Testis (tissue), 3 donors: ENCODE results near the gene TTLL10. TPM values are rescaled to one million over a fixed set of nuclear protein-coding genes. Genes with fewer than 3 reads are reported as not detected.
"Not testable (repeated sequence)": the region's sequence is repeated elsewhere in the genome, so short reads cannot be mapped to it uniquely, and the experiment has no call there.

ENCODE experiments used
- DNase-seq: peaks from one replicate; pipeline ENCODE4 v3.0.0-alpha.2; 2019
- H3K27ac ChIP-seq, 2 donors: fragments of 200-600 bp; sonication (generic); one replicate each; pipeline ENCODE4 v1.5.1; 2019
- H3K27me3 ChIP-seq: fragments of 200-600 bp; sonication (generic); one replicate; pipeline ENCODE4 v1.5.1; 2019
- H3K36me3 ChIP-seq: fragments of 200-600 bp; sonication (generic); one replicate; pipeline ENCODE4 v1.5.1; 2017; ENCODE audit warnings: low read depth; ENCODE audit errors: missing control alignments
- H3K4me1 ChIP-seq: fragments of 200-600 bp; sonication (generic); one replicate; pipeline ENCODE4 v1.5.1; 2019
- H3K4me3 ChIP-seq, 2 donors: fragments of 200-600 bp; sonication (generic); one replicate each; pipeline ENCODE4 v1.5.1; 2017 to 2019
- H3K9me3 ChIP-seq: fragments of 200-600 bp; sonication (generic); one replicate; pipeline ENCODE4 v1.5.1; 2017
- POLR2A ChIP-seq: fragments of 450-650 bp; IDR thresholded peaks from one replicate; pipeline ENCODE4 v1.6.1; 2017; ENCODE audit warnings: antibody characterized with exemption, mild to moderate bottlenecking, moderate library complexity
- WGBS, 2 donors: methylation state at CpG; one replicate each; pipeline ENCODE4 v1.1.5; 2018; 5-methylcytosine and 5-hydroxymethylcytosine counted together
- intact Hi-C: fragments of 100-400 bp; cut with DNase I; formaldehyde crosslinking; loops from one replicate; pipeline ENCODE4 v1.15.1; 2023; ENCODE audit warnings: low total_unique reads
- polyA plus RNA-seq: library from polyadenylated mRNA; stranded (reverse); fragments of 350-450 nt; fragmentation: Illumina TruSeq; extraction: RNeasy Lipid Tissue Mini Kit (QIAGEN cat#74804); gene quantifications from one replicate; pipeline ENCODE4 v1.2.3, GENCODE V29; 2014; ENCODE audit warnings: low read depth, low replicate concordance; ENCODE audit not compliant: insufficient read depth
- total RNA-seq, 2 donors: library from RNA; depleted of rRNA; stranded (reverse); fragments of >200 nt; gene quantifications; one replicate each; pipeline ENCODE4 v1.2.3, GENCODE V29; 2016
- TF ChIP-seq, protein P1 (sequence below), 3 experiments: fragments of 450-650 bp in 2 of 3; fragments of 200-600 bp in 1 of 3; sonication (generic) in 1 of 3; IDR thresholded peaks; one replicate each; pipeline ENCODE4 v1.5.1; 2016 to 2019; ENCODE audit warnings: antibody characterized with exemption in 3 of 3, mild to moderate bottlenecking in 2 of 3, moderate library complexity in 1 of 3

Gene TTLL10
- total and polyA plus RNA-seq, 3 donors from 2014 or later, result 20.4 to 58.0 (median 44.9) TPM

DNA sequence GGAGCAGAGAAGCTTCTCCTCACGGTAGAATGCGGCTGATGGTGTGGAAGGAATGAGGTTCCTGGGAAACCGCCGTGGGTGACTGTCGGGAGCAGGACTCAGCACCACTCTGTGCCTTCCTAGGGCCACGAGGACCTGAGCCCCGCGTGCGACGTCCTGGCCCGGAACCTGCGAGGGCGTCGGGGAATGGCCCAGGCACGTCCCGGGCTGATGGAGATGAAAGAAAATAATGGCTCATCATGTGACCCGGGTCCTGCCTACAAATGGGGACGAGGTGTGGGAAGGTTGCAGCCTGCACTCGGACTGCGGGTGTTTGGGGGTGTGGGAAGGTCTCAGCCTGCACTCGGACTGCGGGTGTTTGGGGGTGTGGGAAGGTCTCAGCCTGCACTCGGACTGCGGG lies 25.1 kb upstream of the TTLL10 start:
- intact Hi-C loops, result no loop called here
- no peak for TF ChIP-seq POLR2A
- TF ChIP-seq, protein P1, sequence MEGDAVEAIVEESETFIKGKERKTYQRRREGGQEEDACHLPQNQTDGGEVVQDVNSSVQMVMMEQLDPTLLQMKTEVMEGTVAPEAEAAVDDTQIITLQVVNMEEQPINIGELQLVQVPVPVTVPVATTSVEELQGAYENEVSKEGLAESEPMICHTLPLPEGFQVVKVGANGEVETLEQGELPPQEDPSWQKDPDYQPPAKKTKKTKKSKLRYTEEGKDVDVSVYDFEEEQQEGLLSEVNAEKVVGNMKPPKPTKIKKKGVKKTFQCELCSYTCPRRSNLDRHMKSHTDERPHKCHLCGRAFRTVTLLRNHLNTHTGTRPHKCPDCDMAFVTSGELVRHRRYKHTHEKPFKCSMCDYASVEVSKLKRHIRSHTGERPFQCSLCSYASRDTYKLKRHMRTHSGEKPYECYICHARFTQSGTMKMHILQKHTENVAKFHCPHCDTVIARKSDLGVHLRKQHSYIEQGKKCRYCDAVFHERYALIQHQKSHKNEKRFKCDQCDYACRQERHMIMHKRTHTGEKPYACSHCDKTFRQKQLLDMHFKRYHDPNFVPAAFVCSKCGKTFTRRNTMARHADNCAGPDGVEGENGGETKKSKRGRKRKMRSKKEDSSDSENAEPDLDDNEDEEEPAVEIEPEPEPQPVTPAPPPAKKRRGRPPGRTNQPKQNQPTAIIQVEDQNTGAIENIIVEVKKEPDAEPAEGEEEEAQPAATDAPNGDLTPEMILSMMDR (IDR thresholded peaks at IDR 0.05), result no peak
- 86 to 89% methylated on average over 20 to 24 of the region's 24 CpGs for WGBS, 2 donors
- H3K9me3 ChIP-seq, result no peaks in the 10 kb centered on the region
- no peak for DNase-seq
- H3K4me3 ChIP-seq, result no peak overlapping the region
- H3K27ac ChIP-seq, result no peak overlapping the region
- H3K36me3 ChIP-seq, result no peaks in the 10 kb centered on the region
- no peaks in the 10 kb centered on the region for H3K27me3 ChIP-seq
- no peaks in the 10 kb centered on the region for H3K4me1 ChIP-seq

DNA sequence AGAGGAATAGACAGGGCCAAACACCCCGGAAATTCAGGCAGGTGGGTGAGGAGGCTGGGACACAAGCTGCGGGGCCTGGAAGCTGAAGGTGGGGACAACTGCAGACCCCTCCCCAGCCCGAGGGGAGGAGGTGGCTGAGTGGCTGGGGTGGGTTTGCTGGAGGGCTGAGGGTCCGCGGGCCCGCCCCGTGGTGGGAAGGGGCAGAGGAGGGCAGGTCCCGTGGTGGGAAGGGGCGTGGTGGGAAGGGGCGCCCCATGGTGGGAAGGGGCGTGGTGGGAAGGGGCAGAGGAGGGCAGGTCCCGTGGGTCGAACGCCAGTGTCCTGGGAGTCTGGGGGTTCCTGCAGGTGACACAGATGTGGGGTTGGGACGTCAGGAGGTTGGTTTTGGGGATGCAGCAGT lies 24.3 kb upstream of the TTLL10 start:
- no peaks in the 10 kb centered on the region for H3K9me3 ChIP-seq
- no peaks in the 10 kb centered on the region for H3K4me1 ChIP-seq
- 87 to 93% methylated on average over 14 to 15 of the region's 15 CpGs for WGBS, 2 donors
- H3K36me3 ChIP-seq, result no peaks in the 10 kb centered on the region
- no peak for DNase-seq
- no peaks in the 10 kb centered on the region for H3K27me3 ChIP-seq
- no peak overlapping the region for H3K27ac ChIP-seq
- no peak overlapping the region for H3K4me3 ChIP-seq
- TF ChIP-seq, protein P1 (IDR thresholded peaks at IDR 0.05), result no peak
- TF ChIP-seq POLR2A, result no peak
- intact Hi-C loops, result no loop called here

GRCh38 chr1:1150100-1150499 lies 23.6 kb upstream of the TTLL10 start:
- H3K9me3 ChIP-seq, result no peaks in the 10 kb centered on the region
- H3K27me3 ChIP-seq, result no peaks in the 10 kb centered on the region
- WGBS, 2 donors, result 90% methylated on average over 6 of the region's 12 CpGs; no CpG with 5 or more reads in 1 of the 2 donors
- intact Hi-C loops, result no loop called here
- H3K27ac ChIP-seq, result no peak overlapping the region
- no peak overlapping the region for H3K4me3 ChIP-seq
- DNase-seq, result no peak
- no peaks in the 10 kb centered on the region for H3K36me3 ChIP-seq
- no peaks in the 10 kb centered on the region for H3K4me1 ChIP-seq
- TF ChIP-seq, protein P1 (IDR thresholded peaks at IDR 0.05), result no peak
- TF ChIP-seq POLR2A, result no peak

- no peak for TF ChIP-seq POLR2A
- TF ChIP-seq, protein P1 (IDR thresholded peaks at IDR 0.05), result no peak
- DNase-seq, result no peak
- Histone ChIP-seq H3K36me3 (no peaks in the 10 kb centered on the region), H3K9me3 (no peaks in the 10 kb centered on the region), H3K27ac (no peak overlapping the region), H3K27me3 (no peaks in the 10 kb centered on the region), H3K4me3 (no peak overlapping the region), H3K4me1 (no peaks in the 10 kb centered on the region)
- WGBS, 2 donors, result 93 to 95% methylated on average over 8 to 21 of the region's 21 CpGs
- intact Hi-C loops, result no loop called here
Observed at GRCh38 chr1:1151306-1151705, 22.4 kb upstream of the TTLL10 start.

- H3K9me3 ChIP-seq, H3K27me3 ChIP-seq, H3K4me1 ChIP-seq, H3K36me3 ChIP-seq, DNase-seq, H3K27ac ChIP-seq, H3K4me3 ChIP-seq, intact Hi-C loops: not testable (repeated sequence)
- WGBS, 2 donors, result 93 to 94% methylated on average over 13 of the region's 13 CpGs
Observed at GRCh38 chr1:1152431-1152830, 21.2 kb upstream of the TTLL10 start.

DNA sequence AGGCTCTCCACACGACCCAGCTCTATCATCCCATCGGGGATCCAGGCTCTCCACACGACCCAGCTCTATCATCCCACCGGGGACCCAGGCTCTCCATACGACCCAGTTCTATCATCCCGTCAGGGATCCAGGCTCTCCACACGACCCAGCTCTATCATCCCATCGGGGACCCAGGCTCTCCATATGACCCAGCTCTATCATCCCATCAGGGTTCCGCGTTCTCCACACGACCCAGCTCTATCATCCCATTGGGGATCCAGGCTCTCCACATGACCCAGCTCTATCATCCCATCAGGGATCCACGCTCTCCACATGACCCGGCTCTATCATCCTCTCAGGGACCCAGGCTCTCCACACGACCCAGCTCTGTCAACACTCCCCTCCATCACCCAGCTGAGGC lies 20.5 kb upstream of the TTLL10 start:
- intact Hi-C loops, H3K4me3 ChIP-seq, H3K27me3 ChIP-seq, H3K27ac ChIP-seq, H3K4me1 ChIP-seq, H3K36me3 ChIP-seq, DNase-seq, H3K9me3 ChIP-seq: not testable (repeated sequence)
- 92 to 93% methylated on average over 14 of the region's 14 CpGs for WGBS, 2 donors
